Measurements from ENCODE around the gene HOMER1. TPM values are rescaled to one million over a fixed set of nuclear protein-coding genes. Genes with fewer than 3 reads are reported as not detected.

The HOMER1 gene
- total RNA-seq, 1 donor from 2014 or later = 22.3 TPM

DNA sequence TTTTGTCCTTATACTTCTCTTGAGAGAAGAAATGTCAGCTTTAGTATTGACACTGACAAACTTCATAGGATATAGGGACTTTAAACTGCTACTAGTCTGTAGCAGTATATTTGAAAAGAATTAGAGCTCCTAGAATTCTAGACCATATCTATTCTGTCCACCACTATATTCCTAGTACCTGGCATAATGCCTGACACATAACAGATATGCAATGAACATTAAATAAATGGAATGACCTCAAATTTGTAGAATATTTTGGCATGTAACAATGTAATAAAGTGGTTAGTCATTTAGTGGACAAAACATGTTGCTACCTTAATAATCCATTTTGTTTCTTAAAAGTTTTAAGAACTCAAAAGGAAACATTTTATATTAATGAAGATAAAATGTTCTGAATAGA is 57.5 kb downstream of the HOMER1 start:
- Mint-ChIP-seq H3K4me1 (ENCODE audit: low read depth) (peaks cover 13% of the 10 kb centered on the region), H3K36me3 (ENCODE audit: insufficient read depth) (peaks cover 2% of the 10 kb centered on the region), H3K4me3 (ENCODE audit: low read depth) (no peak overlapping the region), H3K27me3 (no peaks in the 10 kb centered on the region), H3K9me3 (ENCODE audit: low read depth) (no peaks in the 10 kb centered on the region), H3K27ac (no peak overlapping the region)
- TF ChIP-seq CTCF (IDR thresholded peaks at IDR 0.05; ENCODE audit: unreplicated experiment) = no peak
- no peak for DNase-seq (ENCODE audit: low spot score, unreplicated experiment)

- Mint-ChIP-seq H3K4me1 (ENCODE audit: low read depth) (peaks cover 13% of the 10 kb centered on the region), H3K4me3 (ENCODE audit: low read depth) (no peak overlapping the region), H3K9me3 (ENCODE audit: low read depth) (no peaks in the 10 kb centered on the region), H3K36me3 (ENCODE audit: insufficient read depth) (peaks cover 2% of the 10 kb centered on the region), H3K27ac (no peak overlapping the region), H3K27me3 (no peaks in the 10 kb centered on the region)
- no peak for DNase-seq (ENCODE audit: low spot score, unreplicated experiment)
- TF ChIP-seq CTCF (IDR thresholded peaks at IDR 0.05; ENCODE audit: unreplicated experiment) = no peak
These were observed 59.9 kb downstream of the HOMER1 start for GRCh38 chr5:79454043-79454442.

DNA sequence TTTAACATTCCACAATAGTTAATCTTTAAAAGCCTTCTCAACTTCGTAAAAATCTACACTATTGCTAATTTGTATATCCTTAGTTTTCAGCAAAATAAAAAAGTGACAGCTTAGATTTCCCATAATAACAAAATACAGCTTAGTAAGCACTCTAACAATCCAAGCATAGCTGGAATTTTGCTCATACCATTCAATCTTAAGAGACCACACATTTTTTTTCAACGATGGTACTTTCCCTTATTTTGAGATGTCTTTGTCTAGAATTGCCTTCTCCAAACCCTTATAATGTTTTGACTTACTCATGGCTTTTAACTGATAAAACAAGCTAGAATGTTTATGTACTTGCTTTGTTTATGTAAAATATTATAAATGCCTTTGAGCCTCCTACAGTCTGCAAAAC is 65.6 kb downstream of the HOMER1 start:
- no peak overlapping the region for H3K4me3 Mint-ChIP-seq (ENCODE audit: low read depth)
- no peak overlapping the region for H3K27ac Mint-ChIP-seq
- H3K9me3 Mint-ChIP-seq (ENCODE audit: low read depth) = no peaks in the 10 kb centered on the region
- H3K4me1 Mint-ChIP-seq (ENCODE audit: low read depth) = peaks cover 1% of the 10 kb centered on the region
- no peak for TF ChIP-seq CTCF (IDR thresholded peaks at IDR 0.05; ENCODE audit: unreplicated experiment)
- DNase-seq (ENCODE audit: low spot score, unreplicated experiment) = no peak
- H3K27me3 Mint-ChIP-seq = no peaks in the 10 kb centered on the region
- H3K36me3 Mint-ChIP-seq (ENCODE audit: insufficient read depth) = peaks cover 5% of the 10 kb centered on the region

GRCh38 chr5:79436821-79437220 is 77.1 kb downstream of the HOMER1 start:
- Mint-ChIP-seq H3K27ac (no peak overlapping the region), H3K4me3 (ENCODE audit: low read depth) (no peak overlapping the region), H3K27me3 (no peaks in the 10 kb centered on the region), H3K4me1 (ENCODE audit: low read depth) (no peaks in the 10 kb centered on the region), H3K9me3 (ENCODE audit: low read depth) (no peaks in the 10 kb centered on the region), H3K36me3 (ENCODE audit: insufficient read depth) (peaks cover 8% of the 10 kb centered on the region)
- no peak for DNase-seq (ENCODE audit: low spot score, unreplicated experiment)
- no peak for TF ChIP-seq CTCF (IDR thresholded peaks at IDR 0.05; ENCODE audit: unreplicated experiment)

DNA sequence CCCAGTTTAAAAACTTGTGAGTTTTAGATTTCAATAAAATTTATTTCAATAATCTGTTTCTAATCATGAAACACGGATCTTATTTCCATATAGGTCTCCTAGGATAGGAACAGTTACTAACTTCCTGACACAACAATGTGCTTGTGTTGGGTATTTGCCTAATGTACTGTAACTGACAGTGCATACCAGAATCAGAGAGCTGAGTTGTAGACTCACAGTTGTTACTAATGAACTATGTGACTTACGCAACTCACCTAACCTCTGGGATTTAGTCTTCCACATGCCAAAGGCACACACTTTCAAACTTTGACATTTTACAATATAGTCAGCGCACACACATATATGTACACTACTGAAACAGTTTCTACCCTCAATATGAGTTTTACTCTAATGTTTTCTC is 77.7 kb downstream of the HOMER1 start:
- no peaks in the 10 kb centered on the region for H3K9me3 Mint-ChIP-seq (ENCODE audit: low read depth)
- no peak for DNase-seq (ENCODE audit: low spot score, unreplicated experiment)
- no peak overlapping the region for H3K4me3 Mint-ChIP-seq (ENCODE audit: low read depth)
- no peak overlapping the region for H3K27ac Mint-ChIP-seq
- H3K36me3 Mint-ChIP-seq (ENCODE audit: insufficient read depth) = peaks cover 8% of the 10 kb centered on the region
- no peak for TF ChIP-seq CTCF (IDR thresholded peaks at IDR 0.05; ENCODE audit: unreplicated experiment)
- no peaks in the 10 kb centered on the region for H3K4me1 Mint-ChIP-seq (ENCODE audit: low read depth)
- no peaks in the 10 kb centered on the region for H3K27me3 Mint-ChIP-seq
